Progenitor cell of endocrine pancreas (in vitro differentiated cells): ENCODE data around the gene MCM5. TPM values are rescaled to one million over a fixed set of nuclear protein-coding genes. Genes with fewer than 3 reads are reported as not detected.
"Not testable (repeated sequence)": the region's sequence is repeated elsewhere in the genome, so short reads cannot be mapped to it uniquely, and the experiment has no call there.

Experiments used
- DNase-seq: peaks from one replicate; pipeline ENCODE4 v3.0.0; 2021; ENCODE audit warnings: low spot score; ENCODE audit not compliant: unreplicated experiment
- H3K27ac Mint-ChIP-seq: 2 replicates; pipeline ENCODE4 v1.8.0; 2021; ENCODE audit warnings: mild to moderate bottlenecking, moderate library complexity, mixed read lengths
- H3K27me3 Mint-ChIP-seq: 2 replicates; pipeline ENCODE4 v1.8.0; 2021; ENCODE audit warnings: mixed read lengths
- H3K36me3 Mint-ChIP-seq: 2 replicates; pipeline ENCODE4 v1.8.0; 2022; ENCODE audit warnings: mixed read lengths; ENCODE audit not compliant: insufficient read depth
- H3K4me1 Mint-ChIP-seq: 2 replicates; pipeline ENCODE4 v1.8.0; 2021; ENCODE audit warnings: low read depth, mixed read lengths
- H3K4me3 Mint-ChIP-seq: 2 replicates; pipeline ENCODE4 v1.8.0; 2021; ENCODE audit warnings: low read depth, mild to moderate bottlenecking, moderate library complexity, mixed read lengths
- H3K9me3 Mint-ChIP-seq: 2 replicates; pipeline ENCODE4 v1.8.0; 2021; ENCODE audit warnings: low read depth, mixed read lengths
- total RNA-seq: library from RNA; stranded (reverse); gene quantifications from 2 replicates; pipeline ENCODE4 v1.2.1, GENCODE V29; 2021
- TF ChIP-seq, protein P1 (sequence below): fragments of 200-600 bp; sonication (generic); IDR thresholded peaks from one replicate; pipeline ENCODE4 v1.5.0; 2021; ENCODE audit warnings: antibody characterized with exemption, mild to moderate bottlenecking; ENCODE audit not compliant: unreplicated experiment

Gene MCM5
- total RNA-seq, 1 donor from 2014 or later: 92.8 TPM

DNA sequence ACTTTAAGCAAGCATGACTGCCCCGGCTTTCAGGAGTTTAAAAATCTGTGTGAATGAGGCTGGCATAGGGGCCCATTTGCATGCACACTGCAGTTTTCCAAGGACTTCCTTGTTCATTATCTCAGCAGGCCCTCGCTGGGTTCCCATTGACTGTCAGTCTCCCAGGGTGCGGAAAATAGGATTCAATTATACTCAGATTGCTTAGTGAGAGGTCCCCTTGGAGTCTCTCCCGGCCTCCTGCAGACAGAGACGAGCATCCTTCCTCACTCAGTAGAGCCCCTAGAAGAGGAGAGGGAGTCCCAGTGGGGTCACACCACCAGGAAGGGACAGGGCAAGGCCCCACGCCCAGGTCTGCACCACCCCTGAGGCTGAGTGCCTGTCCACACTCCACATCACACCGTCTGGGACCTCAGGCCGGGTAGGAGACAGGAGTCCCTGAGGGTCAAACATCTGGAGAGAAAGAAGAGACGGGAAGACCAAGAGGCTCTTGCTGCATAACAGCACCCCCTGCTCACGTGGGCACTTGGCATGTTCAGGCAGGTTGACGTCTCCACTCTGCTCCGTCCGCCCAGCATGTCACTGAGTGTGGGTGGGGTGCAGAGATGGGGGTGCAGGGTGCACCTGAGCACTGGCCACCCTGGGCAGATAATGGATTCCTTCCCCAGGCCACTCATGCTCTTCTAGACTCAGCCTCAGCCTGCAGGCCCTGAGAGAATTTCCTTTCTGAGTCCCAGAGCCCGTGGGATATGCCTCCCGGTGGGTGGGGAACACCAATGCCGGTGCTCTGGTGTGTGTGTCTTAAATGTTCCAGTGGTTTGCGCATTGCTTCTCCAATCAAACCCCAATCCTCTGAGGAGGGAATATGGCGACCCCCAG lies 58.8 kb downstream of the MCM5 start:
- no peak overlapping the region for H3K27ac Mint-ChIP-seq
- H3K36me3 Mint-ChIP-seq: no peaks in the 10 kb centered on the region
- no peak for DNase-seq
- peaks cover 11% of the 10 kb centered on the region for H3K27me3 Mint-ChIP-seq
- TF ChIP-seq, protein P1, sequence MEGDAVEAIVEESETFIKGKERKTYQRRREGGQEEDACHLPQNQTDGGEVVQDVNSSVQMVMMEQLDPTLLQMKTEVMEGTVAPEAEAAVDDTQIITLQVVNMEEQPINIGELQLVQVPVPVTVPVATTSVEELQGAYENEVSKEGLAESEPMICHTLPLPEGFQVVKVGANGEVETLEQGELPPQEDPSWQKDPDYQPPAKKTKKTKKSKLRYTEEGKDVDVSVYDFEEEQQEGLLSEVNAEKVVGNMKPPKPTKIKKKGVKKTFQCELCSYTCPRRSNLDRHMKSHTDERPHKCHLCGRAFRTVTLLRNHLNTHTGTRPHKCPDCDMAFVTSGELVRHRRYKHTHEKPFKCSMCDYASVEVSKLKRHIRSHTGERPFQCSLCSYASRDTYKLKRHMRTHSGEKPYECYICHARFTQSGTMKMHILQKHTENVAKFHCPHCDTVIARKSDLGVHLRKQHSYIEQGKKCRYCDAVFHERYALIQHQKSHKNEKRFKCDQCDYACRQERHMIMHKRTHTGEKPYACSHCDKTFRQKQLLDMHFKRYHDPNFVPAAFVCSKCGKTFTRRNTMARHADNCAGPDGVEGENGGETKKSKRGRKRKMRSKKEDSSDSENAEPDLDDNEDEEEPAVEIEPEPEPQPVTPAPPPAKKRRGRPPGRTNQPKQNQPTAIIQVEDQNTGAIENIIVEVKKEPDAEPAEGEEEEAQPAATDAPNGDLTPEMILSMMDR: no peak
- peaks cover 5% of the 10 kb centered on the region for H3K9me3 Mint-ChIP-seq
- no peak overlapping the region for H3K4me3 Mint-ChIP-seq
- no peaks in the 10 kb centered on the region for H3K4me1 Mint-ChIP-seq

DNA sequence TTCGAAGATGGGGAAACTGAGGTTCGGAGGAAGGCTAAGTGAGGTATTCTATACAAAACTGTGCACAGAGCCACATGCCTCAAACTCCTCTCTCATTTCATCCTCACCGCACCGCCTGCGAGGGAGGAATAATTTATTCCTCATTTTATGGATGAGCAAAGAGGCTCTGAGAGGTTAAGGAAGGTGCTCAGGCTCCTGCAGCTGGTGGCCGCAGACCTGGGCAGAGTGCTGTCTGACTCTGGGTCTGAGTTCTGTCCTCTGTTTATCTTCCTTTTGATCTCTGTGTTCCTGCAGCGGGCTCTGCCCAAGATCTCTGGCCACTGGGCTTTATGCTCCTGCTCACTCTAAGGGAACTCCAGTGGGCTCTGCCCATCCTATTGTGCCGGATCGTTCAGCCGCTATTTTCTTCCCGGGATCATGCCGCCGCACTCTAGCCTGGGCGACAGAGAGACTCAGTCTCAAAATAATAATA lies 59.5 kb downstream of the MCM5 start:
- H3K36me3 Mint-ChIP-seq: no peaks in the 10 kb centered on the region
- no peak overlapping the region for H3K27ac Mint-ChIP-seq
- H3K27me3 Mint-ChIP-seq: peaks cover 6% of the 10 kb centered on the region

DNA sequence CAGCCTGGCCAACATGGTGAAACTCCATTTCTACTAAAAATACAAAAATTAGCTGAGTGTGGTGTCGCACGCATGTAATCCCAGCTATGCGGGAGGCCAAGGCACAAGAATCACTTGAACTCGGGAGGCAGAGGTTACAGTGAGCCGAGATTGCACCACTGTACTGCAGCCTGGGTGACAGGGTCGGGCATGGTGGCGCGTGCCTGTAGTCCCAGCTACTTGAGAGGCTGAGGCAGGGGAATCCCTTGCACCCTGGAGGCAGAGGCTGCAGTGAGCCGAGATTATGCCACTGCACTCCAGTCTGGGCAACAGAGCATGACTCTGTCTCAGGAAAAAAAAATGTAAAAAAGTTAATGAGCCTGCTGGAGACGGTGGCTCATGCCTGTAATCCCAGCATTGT lies 60.0 kb downstream of the MCM5 start:
- H3K9me3 Mint-ChIP-seq, H3K4me3 Mint-ChIP-seq, H3K27ac Mint-ChIP-seq, H3K4me1 Mint-ChIP-seq, H3K36me3 Mint-ChIP-seq, DNase-seq, H3K27me3 Mint-ChIP-seq: not testable (repeated sequence)

More for the DNA sequence above, 59.5 kb downstream of the MCM5 start:
- H3K9me3 Mint-ChIP-seq: peaks cover 5% of the 10 kb centered on the region
- no peak overlapping the region for H3K4me3 Mint-ChIP-seq
- DNase-seq: no peak
- no peaks in the 10 kb centered on the region for H3K4me1 Mint-ChIP-seq
- TF ChIP-seq, protein P1: no peak

DNA sequence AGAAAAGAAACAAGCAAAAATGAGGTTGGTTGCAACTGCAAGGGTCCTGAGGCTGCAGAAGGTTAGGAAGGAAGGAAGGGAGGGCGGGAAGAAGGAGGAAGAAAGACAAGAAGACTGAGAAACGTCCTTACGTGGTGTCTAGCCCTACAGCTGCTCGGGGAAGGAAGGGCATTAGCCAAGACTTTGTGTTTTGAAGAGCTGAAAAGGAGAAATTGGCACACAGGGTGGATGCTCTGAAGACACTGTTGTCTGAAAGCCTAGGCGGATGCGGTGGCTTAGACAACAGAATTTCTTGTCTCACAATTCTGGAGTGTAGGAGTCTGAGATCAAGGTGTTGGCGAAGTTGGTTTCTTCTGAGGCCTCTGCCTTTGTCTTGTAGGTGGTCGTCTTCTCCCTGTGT lies 60.7 kb downstream of the MCM5 start:
- Mint-ChIP-seq H3K27ac (no peak overlapping the region), H3K36me3 (no peaks in the 10 kb centered on the region), H3K9me3 (peaks cover 5% of the 10 kb centered on the region), H3K4me1 (no peaks in the 10 kb centered on the region), H3K27me3 (peaks cover 6% of the 10 kb centered on the region), H3K4me3 (no peak overlapping the region)
- TF ChIP-seq, protein P1: no peak
- DNase-seq: no peak

DNA sequence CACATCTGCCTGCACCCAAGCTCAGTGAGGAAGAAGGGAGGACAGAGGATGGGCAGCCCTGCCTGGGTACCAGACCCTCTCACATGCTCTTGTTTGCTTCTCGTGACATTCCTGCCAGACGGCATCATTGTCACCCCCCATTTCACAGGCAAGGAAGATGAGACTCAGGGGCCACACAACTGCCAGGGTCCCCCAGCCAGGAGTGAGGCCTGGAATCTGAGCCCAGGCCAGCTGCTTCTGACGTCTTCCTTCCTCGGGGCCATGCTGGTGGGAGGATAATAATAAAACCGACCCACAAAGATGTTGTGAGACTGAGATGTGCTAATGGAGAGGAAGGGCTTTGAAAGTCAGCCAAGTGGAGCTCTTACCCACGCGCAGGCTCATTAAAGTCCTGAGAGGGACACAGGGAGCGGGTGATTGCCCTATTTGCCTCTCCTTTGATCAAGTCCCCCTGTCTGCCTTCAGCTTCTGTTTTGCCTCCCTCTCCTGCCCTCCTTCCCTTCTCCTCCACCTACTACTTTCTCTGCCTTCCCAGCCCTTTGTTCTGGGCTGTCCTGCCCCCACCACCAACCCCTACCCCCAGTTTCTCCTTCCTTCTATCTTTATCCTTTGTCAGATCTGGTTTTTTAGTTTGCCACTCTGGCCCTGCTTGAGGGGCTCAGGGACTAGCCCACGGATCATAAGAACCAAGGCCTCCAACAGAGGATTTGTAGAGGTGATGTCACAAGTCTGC lies 62.7 kb downstream of the MCM5 start:
- no peak overlapping the region for H3K4me3 Mint-ChIP-seq
- H3K27me3 Mint-ChIP-seq: peaks cover 4% of the 10 kb centered on the region
- H3K9me3 Mint-ChIP-seq: peaks cover 5% of the 10 kb centered on the region
- H3K4me1 Mint-ChIP-seq: no peaks in the 10 kb centered on the region
- H3K27ac Mint-ChIP-seq: no peak overlapping the region
- DNase-seq: no peak
- no peaks in the 10 kb centered on the region for H3K36me3 Mint-ChIP-seq
- TF ChIP-seq, protein P1: no peak
